Activated CD4-positive, alpha-beta T cell treated with anti-CD3 and anti-CD28 coated beads for 36 hours (primary cell): Measurements from ENCODE around the gene CCDC92. TPM values are rescaled to one million over a fixed set of nuclear protein-coding genes. Genes with fewer than 3 reads are reported as not detected.
"Not testable (repeated sequence)": the region's sequence is repeated elsewhere in the genome, so short reads cannot be mapped to it uniquely, and the experiment has no call there.

Experiments
- ATAC-seq: fragments of 200-7000 bp; cut with Tn5 transposase; one replicate; pipeline ENCODE4 v1.10.0; 2021; ENCODE audit warnings: mild to moderate bottlenecking, moderate library complexity
- CTCF ChIA-PET: fragments of 350-600 bp; sonication (Branson Sonifier 250); formaldehyde crosslinking; loops from one replicate; lab custom pipeline; 2021; ENCODE audit warnings: antibody characterized with exemption; lab: Charles Lee
- POLR2A ChIA-PET: fragments of 350-600 bp; sonication (Branson Sonifier 250); formaldehyde crosslinking; loops from one replicate; lab custom pipeline; 2021; ENCODE audit warnings: antibody characterized with exemption, inconsistent platforms; lab: Charles Lee
- DNase-seq: peaks from one replicate; pipeline ENCODE4 v3.0.0-alpha.2; 2020
- H3K27ac Mint-ChIP-seq: one replicate; pipeline ENCODE4 v1.8.0; 2021; ENCODE audit warnings: mixed read lengths
- H3K27me3 Mint-ChIP-seq: one replicate; pipeline ENCODE4 v1.8.0; 2021; ENCODE audit warnings: mixed read lengths
- H3K36me3 Mint-ChIP-seq: one replicate; pipeline ENCODE4 v1.8.0; 2021; ENCODE audit warnings: low read depth, mixed read lengths
- H3K4me1 Mint-ChIP-seq: one replicate; pipeline ENCODE4 v1.8.0; 2021; ENCODE audit warnings: mixed read lengths
- H3K4me3 Mint-ChIP-seq: one replicate; pipeline ENCODE4 v1.8.0; 2021; ENCODE audit warnings: mild to moderate bottlenecking, moderate library complexity, mixed read lengths
- H3K9me3 Mint-ChIP-seq: one replicate; pipeline ENCODE4 v1.8.0; 2021; ENCODE audit warnings: low read depth, mixed read lengths
- intact Hi-C, 2 experiments: fragments of 100-400 bp; cut with DNase I in 1 of 2; cut with micrococcal nuclease in 1 of 2; formaldehyde crosslinking; loops; one replicate each; pipeline versions ENCODE4 v1.14.2 to v1.15.1; 2022 to 2024; cut with DNase I, micrococcal nuclease
- total RNA-seq, 2 experiments: library from RNA; stranded (reverse); gene quantifications; one replicate each; pipeline ENCODE4 v1.2.3, GENCODE V29; 2021

Gene CCDC92
- total RNA-seq, 2 experiments from 2014 or later: 8.7 to 11.0 TPM

DNA sequence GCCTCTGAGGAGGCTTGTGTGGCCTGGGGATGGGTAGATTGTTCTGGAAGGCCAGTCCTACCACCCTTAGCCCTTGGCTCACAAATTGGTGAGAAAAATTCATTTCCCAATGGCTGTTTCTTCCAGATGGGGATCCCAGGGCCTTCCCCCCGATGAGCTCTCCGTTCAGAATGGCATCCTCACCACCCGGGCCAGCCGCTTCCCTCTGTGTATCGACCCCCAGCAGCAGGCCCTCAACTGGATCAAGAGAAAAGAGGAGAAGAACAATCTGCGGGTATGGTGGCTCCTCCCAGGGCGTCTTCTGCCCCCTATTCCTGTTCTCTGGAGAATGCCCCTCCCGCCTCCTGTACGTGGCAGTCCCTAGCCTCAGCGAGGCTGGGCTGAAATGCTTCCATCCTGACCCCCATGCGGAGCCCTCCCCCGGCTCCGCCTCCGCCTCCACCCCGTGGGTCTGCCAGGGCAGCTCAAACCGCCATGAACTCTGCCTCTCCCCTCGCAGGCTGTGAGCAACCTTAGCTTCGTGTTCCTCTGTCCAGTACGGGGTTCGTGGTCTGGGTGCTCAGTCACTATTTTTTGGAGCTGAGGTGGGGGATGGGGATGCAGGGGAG is 57.8 kb downstream of the CCDC92 start:
- ChIA-PET POLR2A (no interaction called here), CTCF (interaction anchor here (1.2 kb wide), 1 partner anchor 24 kb away, joined by 3 read pairs; no protein-coding TSS in a partner anchor)
- Mint-ChIP-seq H3K27ac (no peak overlapping the region), H3K9me3 (no peaks in the 10 kb centered on the region), H3K36me3 (no peaks in the 10 kb centered on the region), H3K4me3 (no peak overlapping the region), H3K4me1 (peaks cover 17% of the 10 kb centered on the region), H3K27me3 (no peaks in the 10 kb centered on the region)
- intact Hi-C loops: loop anchor here in 1 of 2 experiments (10.0 kb wide), 1 partner anchor 860 kb away; no protein-coding TSS in a partner anchor
- ATAC-seq: no peak
- DNase-seq: no peak

GRCh38 chr12:123912415-123913380 is 59.9 kb downstream of the CCDC92 start:
- ATAC-seq (no peak), DNase-seq (no peak)
- CTCF ChIA-PET: interaction anchor here (0.7 to 1.1 kb wide), 4 partner anchors 8 to 82 kb away, joined by 3 to 4 read pairs (median 3); no protein-coding TSS in a partner anchor
- no peak overlapping the region for H3K27ac Mint-ChIP-seq
- no peak overlapping the region for H3K4me3 Mint-ChIP-seq
- H3K27me3 Mint-ChIP-seq: no peaks in the 10 kb centered on the region
- POLR2A ChIA-PET: no interaction called here
- H3K4me1 Mint-ChIP-seq: peaks cover 17% of the 10 kb centered on the region
- intact Hi-C loops: loop anchor here in 1 of 2 experiments (10.0 kb wide), 1 partner anchor 862 kb away; no protein-coding TSS in a partner anchor
- no peaks in the 10 kb centered on the region for H3K9me3 Mint-ChIP-seq
- H3K36me3 Mint-ChIP-seq: no peaks in the 10 kb centered on the region

- intact Hi-C loops: loop anchor here in 1 of 2 experiments (10.0 kb wide), 1 partner anchor 863 kb away; no protein-coding TSS in a partner anchor
- CTCF ChIA-PET: interaction anchor here (1.0 kb wide), 1 partner anchor 83 kb away, joined by 3 read pairs; no protein-coding TSS in a partner anchor
- POLR2A ChIA-PET: not testable (repeated sequence)
These were observed 60.8 kb downstream of the CCDC92 start for GRCh38 chr12:123911672-123912409.

DNA sequence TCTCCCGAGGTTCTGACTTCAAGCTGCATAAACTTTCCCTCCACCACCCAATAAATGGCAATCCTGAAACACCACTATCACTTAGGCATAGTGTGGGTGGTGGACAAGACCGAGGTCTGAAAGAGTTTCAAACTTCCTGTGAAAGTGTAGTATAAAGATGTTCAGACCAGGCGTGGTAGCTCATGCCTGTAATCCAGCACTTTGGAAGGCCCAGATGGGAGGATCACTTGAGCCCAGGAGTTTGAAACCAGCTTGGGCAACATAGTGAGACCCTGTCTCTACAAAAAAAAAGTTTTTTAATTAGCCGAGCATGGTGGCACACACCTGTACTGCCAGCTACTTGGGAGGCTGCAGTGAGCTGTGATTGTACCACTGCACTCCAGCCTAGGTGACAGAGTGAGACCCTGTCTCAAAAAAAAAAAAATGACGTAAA is 61.9 kb downstream of the CCDC92 start:
- H3K4me3 Mint-ChIP-seq: no peak overlapping the region
- peak; percentile 52 for ATAC-seq

More at GRCh38 chr12:123911672-123912409, 60.8 kb downstream of the CCDC92 start:
- H3K27ac Mint-ChIP-seq, H3K36me3 Mint-ChIP-seq, H3K4me3 Mint-ChIP-seq, H3K27me3 Mint-ChIP-seq, ATAC-seq, DNase-seq, H3K9me3 Mint-ChIP-seq: not testable (repeated sequence)
- H3K4me1 Mint-ChIP-seq: peaks cover 12% of the 10 kb centered on the region

GRCh38 chr12:123910057-123910456 is 62.6 kb downstream of the CCDC92 start:
- DNase-seq (no peak), ATAC-seq (no peak)
- ChIA-PET CTCF (interaction anchor here (0.5 to 1.5 kb wide), 8 partner anchors 10 to 606 kb away, joined by 3 to 11 read pairs (median 4); no protein-coding TSS in a partner anchor), POLR2A (no interaction called here)
- Mint-ChIP-seq H3K36me3 (no peaks in the 10 kb centered on the region), H3K4me3 (no peak overlapping the region), H3K27ac (no peak overlapping the region), H3K9me3 (no peaks in the 10 kb centered on the region), H3K4me1 (peaks cover 9% of the 10 kb centered on the region), H3K27me3 (no peaks in the 10 kb centered on the region)
- intact Hi-C loops: loop anchor here in 1 of 2 experiments (10.0 kb wide), 1 partner anchor 865 kb away; no protein-coding TSS in a partner anchor

More for the DNA sequence above, 61.9 kb downstream of the CCDC92 start:
- Mint-ChIP-seq H3K36me3 (no peaks in the 10 kb centered on the region), H3K9me3 (no peaks in the 10 kb centered on the region), H3K27ac (no peak overlapping the region), H3K27me3 (no peaks in the 10 kb centered on the region), H3K4me1 (peaks cover 5% of the 10 kb centered on the region)
- CTCF ChIA-PET: interaction anchor here (0.5 to 1.5 kb wide), 8 partner anchors 11 to 932 kb away, joined by 3 to 11 read pairs (median 4); no protein-coding TSS in a partner anchor
- intact Hi-C loops: loop anchor here in 1 of 2 experiments (10.0 kb wide), 1 partner anchor 864 kb away; no protein-coding TSS in a partner anchor
- POLR2A ChIA-PET: no interaction called here
- peak; percentile 28 for DNase-seq

DNA sequence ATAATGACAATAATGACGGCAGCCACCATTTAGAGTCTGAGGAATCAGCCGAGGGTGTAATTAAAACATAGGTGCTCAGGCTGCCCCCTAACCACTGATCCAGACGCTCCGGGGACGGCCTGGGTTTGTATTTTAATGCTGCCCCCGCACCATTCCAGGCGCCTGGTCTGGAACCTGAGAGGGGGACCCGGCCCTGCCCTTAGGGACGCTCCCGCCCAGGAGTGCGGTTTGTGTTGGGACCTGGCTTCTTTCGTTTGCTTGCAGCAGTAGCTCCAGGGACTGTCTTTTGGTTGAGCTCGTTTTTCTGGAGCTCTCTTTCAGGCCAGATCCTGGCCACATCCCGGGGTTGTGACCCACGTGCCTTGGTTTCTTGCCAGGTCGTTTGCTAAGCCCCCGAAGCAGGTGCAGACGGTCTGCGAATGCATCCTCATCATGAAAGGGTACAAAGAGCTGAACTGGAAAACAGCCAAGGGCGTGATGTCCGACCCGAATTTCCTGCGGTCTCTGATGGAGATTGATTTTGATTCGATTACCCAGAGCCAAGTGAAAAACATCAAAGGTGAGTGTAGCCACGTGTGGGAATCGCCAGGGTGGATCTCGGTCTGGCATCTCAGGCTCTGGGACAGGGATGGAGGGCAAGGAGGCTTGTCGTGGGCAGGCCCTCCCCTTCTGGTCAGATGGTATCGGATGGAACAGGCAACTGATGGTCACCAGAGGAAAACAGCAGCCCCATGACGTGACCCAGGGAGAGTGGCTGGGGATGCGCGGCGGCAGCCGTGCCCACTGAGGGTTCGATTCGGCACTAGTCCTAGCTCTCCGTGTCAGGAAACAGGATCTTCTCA is 63.5 kb downstream of the CCDC92 start:
- peaks cover 1% of the 10 kb centered on the region for H3K27me3 Mint-ChIP-seq
- H3K9me3 Mint-ChIP-seq: no peaks in the 10 kb centered on the region
- CTCF ChIA-PET: interaction anchor here (1.2 kb wide), 1 partner anchor 67 kb away, joined by 4 read pairs; no protein-coding TSS in a partner anchor
- H3K4me3 Mint-ChIP-seq: no peak overlapping the region
- DNase-seq (no peak), ATAC-seq (no peak)
- H3K27ac Mint-ChIP-seq: no peak overlapping the region
- POLR2A ChIA-PET: interaction anchor here (0.6 kb wide), 1 partner anchor 67 kb away, joined by 3 read pairs; no protein-coding TSS in a partner anchor
- intact Hi-C loops: no loop called here
- H3K36me3 Mint-ChIP-seq: no peaks in the 10 kb centered on the region
- peaks cover 9% of the 10 kb centered on the region for H3K4me1 Mint-ChIP-seq

DNA sequence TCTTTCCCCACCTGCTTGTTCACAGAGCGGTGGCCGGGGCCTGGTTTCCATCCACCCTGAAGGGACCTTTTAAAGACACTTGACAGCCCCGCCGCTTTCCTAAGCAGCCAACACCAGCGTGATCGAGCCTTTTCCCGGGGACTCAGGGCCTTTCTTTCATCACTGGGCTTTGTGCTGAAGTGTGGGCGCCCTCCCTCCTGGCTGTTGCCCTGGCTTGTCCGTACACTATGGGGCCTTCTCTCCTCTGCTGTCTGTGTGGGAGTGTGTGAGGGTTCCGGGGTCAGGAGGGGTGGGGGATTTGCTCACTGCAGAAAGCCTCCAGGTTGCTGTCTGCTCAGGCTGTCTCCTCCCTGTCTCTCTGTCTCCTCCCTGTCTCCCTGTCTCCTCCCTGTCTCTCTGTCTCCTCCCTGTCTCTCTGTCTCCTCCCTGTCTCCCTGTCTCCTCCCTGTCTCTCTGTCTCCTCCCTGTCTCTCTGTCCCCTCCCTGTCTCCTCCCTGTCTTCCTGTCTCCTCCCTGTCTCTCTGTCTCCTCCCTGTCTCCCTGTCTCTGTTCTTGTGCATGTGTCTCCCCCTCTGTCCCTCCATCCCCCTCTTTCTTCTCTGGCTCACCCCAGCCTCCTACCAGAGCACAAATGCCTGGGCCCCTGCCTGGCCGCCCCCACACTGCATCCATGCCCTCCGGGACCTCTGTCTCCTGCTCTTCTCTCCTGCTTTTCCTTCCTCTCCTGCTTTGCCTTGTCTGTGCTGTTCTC is 64.7 kb downstream of the CCDC92 start:
- CTCF ChIA-PET: no interaction called here

DNA sequence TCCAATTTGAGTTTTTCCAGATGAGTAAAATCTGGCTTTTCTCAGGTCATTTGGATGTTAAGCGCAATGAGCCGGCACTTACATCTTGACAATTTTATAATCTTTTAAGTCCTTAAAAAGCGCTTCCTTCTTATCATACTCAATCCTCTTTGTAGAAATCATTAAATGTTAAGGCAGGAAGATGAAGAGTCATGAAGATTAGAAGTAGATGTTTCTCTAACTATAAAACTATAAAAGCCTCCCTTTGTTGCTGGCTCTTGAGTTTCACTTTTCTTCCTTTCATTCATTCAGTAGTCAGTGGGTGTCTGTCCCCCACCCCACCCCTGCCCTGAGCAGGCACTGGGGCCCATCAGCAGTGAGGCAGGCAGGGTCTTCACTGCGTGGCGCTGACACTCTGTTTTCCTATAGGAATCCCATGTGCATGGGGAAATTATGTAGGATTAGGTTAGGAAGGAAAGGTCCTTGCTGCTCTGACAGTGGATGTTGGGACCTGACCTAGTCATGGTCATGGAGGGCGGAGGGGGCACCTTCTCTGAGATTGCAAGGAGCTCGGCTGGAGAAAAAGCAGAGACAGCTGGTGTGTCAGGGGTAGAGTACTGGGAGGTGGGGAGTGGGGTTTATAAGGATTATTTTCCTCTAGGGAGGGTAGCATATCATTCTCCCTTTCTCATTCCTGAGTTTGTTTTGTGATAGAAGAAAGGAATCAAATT is 65.8 kb downstream of the CCDC92 start:
- H3K4me3 Mint-ChIP-seq: no peak overlapping the region
- no peaks in the 10 kb centered on the region for H3K9me3 Mint-ChIP-seq
- no peaks in the 10 kb centered on the region for H3K36me3 Mint-ChIP-seq
- POLR2A ChIA-PET: no interaction called here
- peaks cover 6% of the 10 kb centered on the region for H3K4me1 Mint-ChIP-seq
- intact Hi-C loops: no loop called here
- ATAC-seq: no peak
- H3K27ac Mint-ChIP-seq: no peak overlapping the region
- CTCF ChIA-PET: interaction anchor here (0.9 to 4.3 kb wide), 3 partner anchors 29 to 129 kb away, joined by 3 to 60 read pairs (median 4); no protein-coding TSS in a partner anchor
- DNase-seq: no peak
- H3K27me3 Mint-ChIP-seq: peaks cover 7% of the 10 kb centered on the region

More for the DNA sequence above, 64.7 kb downstream of the CCDC92 start:
- ATAC-seq: no peak
- Mint-ChIP-seq H3K27ac (no peak overlapping the region), H3K9me3 (no peaks in the 10 kb centered on the region), H3K4me1 (peaks cover 9% of the 10 kb centered on the region), H3K4me3 (no peak overlapping the region), H3K36me3 (no peaks in the 10 kb centered on the region), H3K27me3 (peaks cover 3% of the 10 kb centered on the region)
- POLR2A ChIA-PET: no interaction called here
- intact Hi-C loops: no loop called here
- DNase-seq: no peak
